GM23338 (cell line): ENCODE results near the gene FBXO41.

Experiments
- CREB1 ChIP-seq: fragments of 250-450 bp; sonication (Bioruptor Pico); IDR thresholded peaks from 2 replicates; pipeline ENCODE4 v1.5.0; 2020; ENCODE audit warnings: low read depth, mild to moderate bottlenecking, moderate library complexity
- CTCF ChIP-seq, 2 experiments: fragments of 200-600 bp in 1 of 2; sonication (generic) in 1 of 2; conservative IDR thresholded peaks; 2 replicates each; pipeline versions ENCODE4 v1.5.1 to v1.6.1; 2016 to 2017; ENCODE audit warnings: antibody characterized with exemption in 2 of 2, low read depth in 2 of 2, mild to moderate bottlenecking in 2 of 2, moderate library complexity in 1 of 2
- EZH2 ChIP-seq: fragments of 200-600 bp; sonication (generic); IDR thresholded peaks from one replicate; pipeline ENCODE4 v1.8.0; 2017; ENCODE audit warnings: antibody characterized with exemption, mild to moderate bottlenecking, low read depth; ENCODE audit not compliant: unreplicated experiment
- EZH2phosphoT487 ChIP-seq: fragments of 200-600 bp; sonication (generic); IDR thresholded peaks from one replicate; pipeline ENCODE4 v1.8.1; 2018; ENCODE audit warnings: antibody characterized with exemption; ENCODE audit not compliant: unreplicated experiment
- POLR2AphosphoS5 ChIP-seq: IDR thresholded peaks from 2 replicates; pipeline ENCODE4 v1.6.1; 2016; ENCODE audit warnings: antibody characterized with exemption, low read depth
- REST ChIP-seq: IDR thresholded peaks from one replicate; pipeline ENCODE4 v1.6.1; 2018; ENCODE audit warnings: antibody characterized with exemption; ENCODE audit not compliant: unreplicated experiment
- STAT1 ChIP-seq: IDR thresholded peaks from one replicate; pipeline ENCODE4 v1.6.1; 2016; ENCODE audit warnings: antibody characterized with exemption; ENCODE audit not compliant: unreplicated experiment
- ZNF114 ChIP-seq: fragments of 250-450 bp; sonication (Bioruptor Pico); IDR thresholded peaks from 2 replicates; pipeline ENCODE4 v1.5.0; 2020; ENCODE audit warnings: mild to moderate bottlenecking, moderate library complexity
- ZNF331 ChIP-seq: fragments of 250-450 bp; sonication (Bioruptor Pico); IDR thresholded peaks from 2 replicates; pipeline ENCODE4 v1.5.0; 2020; ENCODE audit warnings: low read depth, mild to moderate bottlenecking, moderate library complexity
- ZNF462 ChIP-seq: fragments of 250-450 bp; sonication (Bioruptor Pico); IDR thresholded peaks from 2 replicates; pipeline ENCODE4 v1.5.0; 2020; ENCODE audit warnings: mild to moderate bottlenecking, moderate library complexity

- TF ChIP-seq CTCF (conservative IDR thresholded peaks at IDR 0.05; ENCODE audit: low read depth in 2 of 2), result no peak
- no peak for TF ChIP-seq REST
- no peak for TF ChIP-seq EZH2
- no peak for TF ChIP-seq EZH2phosphoT487
- no peak for TF ChIP-seq POLR2AphosphoS5
- no peak for TF ChIP-seq CREB1
- TF ChIP-seq ZNF114 (CRISPR knock-in tag), result no peak
- TF ChIP-seq ZNF462 (CRISPR knock-in tag), result no peak
- no peak for TF ChIP-seq ZNF331 (CRISPR knock-in tag)
- TF ChIP-seq STAT1, result no peak
Measured at GRCh38 chr2:73307720-73308119, 23.4 kb upstream of the FBXO41 start.
